Thyroid gland (tissue), 4 donors: ENCODE data around the gene SLX4. TPM values are rescaled to one million over a fixed set of nuclear protein-coding genes. Genes with fewer than 3 reads are reported as not detected.

Source experiments
- DNase-seq, 2 donors: peaks; one replicate each; pipeline ENCODE4 v3.0.0-alpha.2; 2019
- H3K27ac ChIP-seq, 3 donors: fragments of 200-600 bp; sonication (generic); 1 replicate in 2 of 3; 2 replicates in 1 of 3; pipeline ENCODE4 v1.5.1; 2016 to 2019; ENCODE audit warnings: mild to moderate bottlenecking in 1 of 3, moderate library complexity in 1 of 3
- H3K27me3 ChIP-seq: fragments of 200-600 bp; sonication (generic); one replicate; pipeline ENCODE4 v1.5.1; 2019
- H3K36me3 ChIP-seq, 2 donors: fragments of 200-600 bp; sonication (generic); one replicate each; pipeline ENCODE4 v1.5.1; 2016 to 2019
- H3K4me1 ChIP-seq, 2 donors: fragments of 200-600 bp; sonication (generic); one replicate each; pipeline ENCODE4 v1.5.1; 2017 to 2019
- H3K4me3 ChIP-seq, 3 donors: fragments of 200-600 bp; sonication (generic); replicated peaks in 1 of 3; 1 replicate in 2 of 3; 2 replicates in 1 of 3; pipeline ENCODE4 v1.5.1; 2016; ENCODE audit warnings: mild to moderate bottlenecking in 1 of 3
- H3K9me3 ChIP-seq: fragments of 200-600 bp; sonication (generic); one replicate; pipeline ENCODE4 v1.5.1; 2017
- CTCF ChIP-seq, 6 experiments: fragments of 200-600 bp in 3 of 6; fragments of 450-650 bp in 3 of 6; sonication (generic) in 3 of 6; IDR thresholded peaks; one replicate each; pipeline ENCODE4 v1.5.1; 2016 to 2019; ENCODE audit warnings: antibody characterized with exemption in 6 of 6, mild to moderate bottlenecking in 2 of 6, inconsistent platforms in 1 of 6, moderate library complexity in 1 of 6
- POLR2A ChIP-seq, 2 donors: fragments of 450-650 bp; IDR thresholded peaks; one replicate each; pipeline ENCODE4 v1.6.1; 2017; ENCODE audit warnings: antibody characterized with exemption in 2 of 2, mild to moderate bottlenecking in 2 of 2, moderate library complexity in 1 of 2
- WGBS, 2 donors: methylation state at CpG; one replicate each; pipeline ENCODE4 v1.1.5; 2017; 5-methylcytosine and 5-hydroxymethylcytosine counted together
- intact Hi-C: fragments of 100-400 bp; cut with DNase I; formaldehyde crosslinking; loops from one replicate; pipeline ENCODE4 v1.15.1; 2023
- total RNA-seq, 4 donors: library from RNA; depleted of rRNA; stranded (reverse); fragments of >200 nt; gene quantifications; one replicate each; pipeline ENCODE4 v1.2.3, GENCODE V29; 2016

SLX4 gene
- total RNA-seq, 4 donors from 2014 or later, result 2.7 to 4.9 (median 4.5) TPM

GRCh38 chr16:3579776-3580175 lies 31.6 kb downstream of the SLX4 start:
- 91 to 100% methylated on average over 7 of the region's 7 CpGs for WGBS, 2 donors

GRCh38 chr16:3578610-3579551 lies 32.5 kb downstream of the SLX4 start:
- Histone ChIP-seq H3K4me1 (no peaks in the 10 kb centered on the region), H3K27me3 (no peaks in the 10 kb centered on the region), H3K27ac (no peak overlapping the region), H3K4me3 (no peak overlapping the region), H3K9me3 (no peaks in the 10 kb centered on the region), H3K36me3 (no peaks in the 10 kb centered on the region)
- 50 to 57% methylated on average over 6 to 19 of the region's 20 CpGs for WGBS, 2 donors
- intact Hi-C loops, result no loop called here
- TF ChIP-seq POLR2A (IDR thresholded peaks at IDR 0.05) (no peak), CTCF (IDR thresholded peaks at IDR 0.05) (no peak)
- no peak for DNase-seq

More at GRCh38 chr16:3579776-3580175, 31.6 kb downstream of the SLX4 start:
- Histone ChIP-seq H3K4me3 (no peak overlapping the region), H3K27me3 (no peaks in the 10 kb centered on the region), H3K9me3 (no peaks in the 10 kb centered on the region), H3K36me3 (no peaks in the 10 kb centered on the region), H3K4me1 (no peaks in the 10 kb centered on the region), H3K27ac (no peak overlapping the region)
- intact Hi-C loops, result no loop called here
- DNase-seq, result no peak
- TF ChIP-seq CTCF (IDR thresholded peaks at IDR 0.05), result no peak
- no peak for TF ChIP-seq POLR2A (IDR thresholded peaks at IDR 0.05)

GRCh38 chr16:3578121-3578520 lies 33.3 kb downstream of the SLX4 start:
- H3K4me3 ChIP-seq, result no peak overlapping the region
- 85 to 89% methylated on average over 8 of the region's 8 CpGs for WGBS, 2 donors
- no peaks in the 10 kb centered on the region for H3K36me3 ChIP-seq
- no peak overlapping the region for H3K27ac ChIP-seq
- intact Hi-C loops, result no loop called here
- no peaks in the 10 kb centered on the region for H3K9me3 ChIP-seq
- no peaks in the 10 kb centered on the region for H3K27me3 ChIP-seq
- no peaks in the 10 kb centered on the region for H3K4me1 ChIP-seq
- no peak for DNase-seq
- TF ChIP-seq CTCF (IDR thresholded peaks at IDR 0.05) (no peak), POLR2A (IDR thresholded peaks at IDR 0.05) (no peak)

GRCh38 chr16:3577302-3577752 lies 34.1 kb downstream of the SLX4 start, which contains the start of gene NLRC3:
Gene NLRC3, minus strand, starts transcription at chr16:3577403. Its CDS starts 12,367 bp downstream, at chr16:3565036.
- no peaks in the 10 kb centered on the region for H3K4me1 ChIP-seq
- TF ChIP-seq POLR2A (IDR thresholded peaks at IDR 0.05) (no peak), CTCF (IDR thresholded peaks at IDR 0.05) (no peak)
- H3K27me3 ChIP-seq, result no peaks in the 10 kb centered on the region
- H3K9me3 ChIP-seq, result no peaks in the 10 kb centered on the region
- H3K27ac ChIP-seq, result no peak within 1 kb of the TSS
- DNase-seq, result no peak
- no peak within 1 kb of the TSS for H3K4me3 ChIP-seq
- intact Hi-C loops, result no loop called here
- no peaks in the 10 kb centered on the region for H3K36me3 ChIP-seq
- 39 to 68% methylated on average over 17 to 18 of the region's 18 CpGs for WGBS, 2 donors

GRCh38 chr16:3576211-3576610 lies 35.2 kb downstream of the SLX4 start:
- Histone ChIP-seq H3K36me3 (no peaks in the 10 kb centered on the region), H3K27ac (no peak overlapping the region), H3K9me3 (no peaks in the 10 kb centered on the region), H3K4me1 (no peaks in the 10 kb centered on the region), H3K27me3 (no peaks in the 10 kb centered on the region), H3K4me3 (no peak overlapping the region)
- intact Hi-C loops, result no loop called here
- 83 to 90% methylated on average over 3 to 7 of the region's 11 CpGs for WGBS, 2 donors
- TF ChIP-seq CTCF (IDR thresholded peaks at IDR 0.05), result no peak
- TF ChIP-seq POLR2A (IDR thresholded peaks at IDR 0.05), result no peak
- no peak for DNase-seq
